IMR-90 (cell line): ENCODE measurements around the gene PXT1. TPM values are rescaled to one million over a fixed set of nuclear protein-coding genes. Genes with fewer than 3 reads are reported as not detected.

Source experiments
- ATAC-seq: fragments of 200-7000 bp; cut with Tn5 transposase; 2 replicates; pipeline ENCODE4 v1.9.1; 2020; ENCODE audit warnings: low read depth, mild to moderate bottlenecking, moderate library complexity
- BruUV-seq: library from RNA; stranded (reverse); fragments of 400-500 nt; replicated peaks from 2 replicates; lab custom pipeline; 2021; lab: Mats Ljungman, UMichigan
- CTCF ChIA-PET: fragments of 300-600 bp; formaldehyde crosslinking; extraction: SDS; loops from one replicate; lab custom pipeline; 2021; ENCODE audit warnings: antibody characterized with exemption; lab: Yijun Ruan, JAX
- POLR2A ChIA-PET: fragments of 300-600 bp; sonication (Branson Sonifier 250); formaldehyde crosslinking; loops from one replicate; lab custom pipeline; 2022; ENCODE audit warnings: antibody characterized with exemption; ENCODE audit not compliant: unreplicated experiment; lab: Charles Lee
- DNase-seq: peaks from one replicate; pipeline ENCODE4 v3.0.0; 2013
- H2AFZ ChIP-seq: replicated peaks from 2 replicates; pipeline ENCODE3; 2013; ENCODE audit warnings: low read length, mild to moderate bottlenecking; ENCODE audit not compliant: poor library complexity
- H2AK5ac ChIP-seq: 2 replicates; pipeline ENCODE4 v1.6.1; 2013; ENCODE audit warnings: low read depth, low read length, inconsistent platforms
- H2AK9ac ChIP-seq: replicated peaks from 2 replicates; pipeline ENCODE3; 2013; ENCODE audit warnings: mild to moderate bottlenecking, low read depth, low read length, moderate library complexity; ENCODE audit not compliant: poor library complexity
- H2BK120ac ChIP-seq: 2 replicates; pipeline ENCODE4 v1.6.1; 2013; ENCODE audit warnings: low read depth, low read length, inconsistent platforms
- H2BK15ac ChIP-seq: 3 replicates; pipeline ENCODE4 v1.6.1; 2013; ENCODE audit warnings: low read depth, low read length, inconsistent platforms
- H2BK20ac ChIP-seq: 2 replicates; pipeline ENCODE4 v1.6.1; 2013; ENCODE audit warnings: low read depth, mild to moderate bottlenecking, inconsistent platforms, low read length, moderate library complexity
- H2BK5ac ChIP-seq: 2 replicates; pipeline ENCODE4 v1.6.1; 2013; ENCODE audit warnings: mild to moderate bottlenecking, low read depth, low read length, inconsistent platforms; ENCODE audit not compliant: poor library complexity, severe bottlenecking
- H3K14ac ChIP-seq: replicated peaks from 2 replicates; pipeline ENCODE4 v1.6.1; 2013; ENCODE audit warnings: low read depth, low read length, inconsistent platforms
- H3K18ac ChIP-seq: 2 replicates; pipeline ENCODE4 v1.6.1; 2013; ENCODE audit warnings: low read depth, low read length, control low read depth
- H3K23ac ChIP-seq: 2 replicates; pipeline ENCODE4 v1.6.1; 2013; ENCODE audit warnings: low read depth, low read length, inconsistent platforms
- H3K27ac ChIP-seq: 2 replicates; pipeline ENCODE4 v1.5.1; 2013; ENCODE audit warnings: mild to moderate bottlenecking, control low read depth, low read length; ENCODE audit not compliant: insufficient read depth
- H3K27me3 ChIP-seq: 2 replicates; pipeline ENCODE4 v1.6.1; 2013; ENCODE audit warnings: low read length; ENCODE audit not compliant: control insufficient read depth, insufficient read depth
- H3K36me3 ChIP-seq: 2 replicates; pipeline ENCODE4 v1.6.1; 2013; ENCODE audit warnings: low read length, mixed read lengths; ENCODE audit not compliant: control insufficient read depth, insufficient read depth
- H3K4ac ChIP-seq: 2 replicates; pipeline ENCODE4 v1.6.1; 2013; ENCODE audit warnings: low read depth, low read length, inconsistent platforms
- H3K4me1 ChIP-seq: 2 replicates; pipeline ENCODE4 v1.6.1; 2013; ENCODE audit warnings: low read length, mixed read lengths; ENCODE audit not compliant: control insufficient read depth, insufficient read depth
- H3K4me2 ChIP-seq: 2 replicates; pipeline ENCODE4 v1.6.1; 2013; ENCODE audit warnings: low read depth, mild to moderate bottlenecking, control low read depth, low read length, moderate library complexity
- H3K4me3 ChIP-seq: 2 replicates; pipeline ENCODE4 v1.5.1; 2013; ENCODE audit warnings: low read depth, mild to moderate bottlenecking, control low read depth, low read length, moderate library complexity; ENCODE audit not compliant: insufficient read depth
- H3K56ac ChIP-seq: 2 replicates; pipeline ENCODE4 v1.6.1; 2013; ENCODE audit warnings: low read length, inconsistent platforms; ENCODE audit not compliant: insufficient read depth; ENCODE audit errors: extremely low read depth
- H3K79me1 ChIP-seq, 2 experiments: 2 replicates each; pipeline ENCODE4 v1.6.1; 2013; ENCODE audit warnings: low read length in 2 of 2, inconsistent platforms in 1 of 2, low read depth in 1 of 2
- H3K9ac ChIP-seq: 2 replicates; pipeline ENCODE4 v1.6.1; 2013; ENCODE audit warnings: low read depth, low read length, control low read depth
- H3K9me1 ChIP-seq: 2 replicates; pipeline ENCODE4 v1.6.1; 2013; ENCODE audit warnings: low read length, inconsistent platforms; ENCODE audit not compliant: insufficient read depth
- H3K9me3 ChIP-seq: 2 replicates; pipeline ENCODE4 v1.6.1; 2013; ENCODE audit warnings: low read length; ENCODE audit not compliant: control insufficient read depth, insufficient read depth
- H4K20me1 ChIP-seq: 2 replicates; pipeline ENCODE4 v1.6.1; 2013; ENCODE audit warnings: low read length, inconsistent platforms; ENCODE audit not compliant: insufficient read depth
- H4K5ac ChIP-seq: 2 replicates; pipeline ENCODE4 v1.6.1; 2013; ENCODE audit warnings: mild to moderate bottlenecking, low read depth, low read length, control low read depth
- H4K8ac ChIP-seq, 2 experiments: 2 replicates each; pipeline ENCODE4 v1.6.1; 2013; ENCODE audit warnings: low read depth in 2 of 2, low read length in 2 of 2, control low read depth in 1 of 2, inconsistent platforms in 1 of 2
- H4K91ac ChIP-seq: 2 replicates; pipeline ENCODE4 v1.6.1; 2013; ENCODE audit warnings: low read depth, low read length, inconsistent platforms; ENCODE audit not compliant: insufficient read depth
- BHLHE40 ChIP-seq: fragments of 150-350 bp; IDR thresholded peaks from 2 replicates; pipeline ENCODE4 v1.6.1; 2016; ENCODE audit warnings: mild to moderate bottlenecking, low read depth, low read length
- CEBPB ChIP-seq: IDR thresholded peaks from 2 replicates; pipeline ENCODE4 v1.6.1; 2012; ENCODE audit warnings: low read depth, low read length, improper control_type of control experiment
- CHD1 ChIP-seq: IDR thresholded peaks from 2 replicates; pipeline ENCODE4 v1.6.1; 2012; ENCODE audit warnings: low read depth, low read length, improper control_type of control experiment
- FOS ChIP-seq: fragments of 150-350 bp; IDR thresholded peaks from 2 replicates; pipeline ENCODE4 v1.6.1; 2016; ENCODE audit warnings: low read depth, low read length
- MAFK ChIP-seq: IDR thresholded peaks from 2 replicates; pipeline ENCODE4 v1.6.1; 2012; ENCODE audit warnings: low read depth, low read length, improper control_type of control experiment
- MAZ ChIP-seq: IDR thresholded peaks from 2 replicates; pipeline ENCODE4 v1.6.1; 2012; ENCODE audit warnings: low read depth, mild to moderate bottlenecking, low read length, improper control_type of control experiment, moderate library complexity, borderline replicate concordance
- NFE2L2 ChIP-seq: fragments of 150-350 bp; IDR thresholded peaks from 2 replicates; pipeline ENCODE4 v1.6.1; 2016; ENCODE audit warnings: low read depth, mild to moderate bottlenecking, low read length
- POLR2A ChIP-seq: IDR thresholded peaks from 2 replicates; pipeline ENCODE4 v1.6.1; 2012; ENCODE audit warnings: mild to moderate bottlenecking, low read depth, low read length
- RAD21 ChIP-seq: IDR thresholded peaks from 2 replicates; pipeline ENCODE4 v1.6.1; 2012; ENCODE audit warnings: low read length, improper control_type of control experiment
- USF2 ChIP-seq: fragments of 150-350 bp; IDR thresholded peaks from 2 replicates; pipeline ENCODE4 v1.6.1; 2017; ENCODE audit warnings: mild to moderate bottlenecking, antibody characterized with exemption, low read length, low read depth
- WGBS, 2 experiments: methylation state at CpG; one replicate each; pipeline versions ENCODE4 v1.1.5 to v1.1.7; 2013; ENCODE audit warnings: missing lambda C conversion rate in 2 of 2; ENCODE audit not compliant: insufficient read length in 1 of 2; ENCODE audit errors: extremely low coverage in 2 of 2; 5-methylcytosine and 5-hydroxymethylcytosine counted together
- dilution Hi-C: fragments of 300-500 bp; cut with HindIII; formaldehyde crosslinking; loops from one replicate; pipeline ENCODE4 v1.14.3; 2018; ENCODE audit warnings: low sequenced_read_pairs; ENCODE audit not compliant: unreplicated experiment
- in situ Hi-C: fragments of 300-500 bp; cut with MboI; formaldehyde crosslinking; loops from 3 replicates; pipeline ENCODE4 v1.14.3; 2019; ENCODE audit warnings: low sequenced_read_pairs, inconsistent platforms, mixed read lengths
- intact Hi-C: fragments of 100-400 bp; cut with micrococcal nuclease; formaldehyde crosslinking; loops from 2 replicates; pipeline ENCODE4 v1.10.0; 2022
- polyA plus RNA-seq, 3 experiments: library from polyadenylated mRNA; depleted of rRNA; stranded (reverse); fragments of >200 nt; gene quantifications; 2 replicates each; pipeline ENCODE4 v1.2.3, GENCODE V29; 2012; ENCODE audit warnings: low replicate concordance in 1 of 3
- total RNA-seq: library from RNA; depleted of rRNA; stranded (reverse); fragments of >200 nt; gene quantifications from 2 replicates; pipeline ENCODE4 v1.2.3, GENCODE V29; 2012
- TF ChIP-seq, protein P1 (sequence below): conservative IDR thresholded peaks from 2 replicates; pipeline ENCODE4 v1.5.1; 2012; ENCODE audit warnings: mild to moderate bottlenecking, low read depth, low read length, improper control_type of control experiment

PXT1 gene
- total and polyA plus RNA-seq, 2 of the 4 experiments (the other 2 are of a cell fraction): not detected

- no TSS peak for BruUV-seq
- Histone ChIP-seq H3K56ac (no peak overlapping the region), H3K9me1 (no peaks in the 10 kb centered on the region), H3K36me3 (no peaks in the 10 kb centered on the region), H3K4me3 (no peak overlapping the region), H3K4ac (no peak overlapping the region), H3K14ac (no peak overlapping the region), H3K4me2 (no peak overlapping the region), H2BK5ac (no peak overlapping the region), H3K27me3 (peaks cover 35% of the 10 kb centered on the region), H4K8ac (no peak overlapping the region), H2BK120ac (no peak overlapping the region), H3K23ac (no peak overlapping the region), H3K79me1 (no peaks in the 10 kb centered on the region), H3K9ac (no peak overlapping the region), H2AFZ (no peak overlapping the region), H4K20me1 (no peaks in the 10 kb centered on the region), H2AK5ac (no peak overlapping the region), H2AK9ac (no peak overlapping the region), H4K91ac (no peak overlapping the region), H3K9me3 (no peaks in the 10 kb centered on the region), H3K18ac (no peak overlapping the region), H2BK20ac (no peak overlapping the region), H4K5ac (no peak overlapping the region), H3K4me1 (no peaks in the 10 kb centered on the region), H2BK15ac (no peak overlapping the region), H3K27ac (no peak overlapping the region)
- dilution Hi-C loops: no loop called here
- WGBS, 2 experiments: 79% methylated on average over 18 of the region's 20 CpGs; no CpG with 5 or more reads in 1 of the 2 experiments
- ATAC-seq (no peak), DNase-seq (no peak)
- CTCF ChIA-PET: no interaction called here
- TF ChIP-seq USF2 (no peak), FOS (no peak), BHLHE40 (no peak), NFE2L2 (no peak), CEBPB (no peak), MAZ (no peak), MAFK (no peak), POLR2A (no peak), RAD21 (no peak), CHD1 (no peak)
- TF ChIP-seq, protein P1, sequence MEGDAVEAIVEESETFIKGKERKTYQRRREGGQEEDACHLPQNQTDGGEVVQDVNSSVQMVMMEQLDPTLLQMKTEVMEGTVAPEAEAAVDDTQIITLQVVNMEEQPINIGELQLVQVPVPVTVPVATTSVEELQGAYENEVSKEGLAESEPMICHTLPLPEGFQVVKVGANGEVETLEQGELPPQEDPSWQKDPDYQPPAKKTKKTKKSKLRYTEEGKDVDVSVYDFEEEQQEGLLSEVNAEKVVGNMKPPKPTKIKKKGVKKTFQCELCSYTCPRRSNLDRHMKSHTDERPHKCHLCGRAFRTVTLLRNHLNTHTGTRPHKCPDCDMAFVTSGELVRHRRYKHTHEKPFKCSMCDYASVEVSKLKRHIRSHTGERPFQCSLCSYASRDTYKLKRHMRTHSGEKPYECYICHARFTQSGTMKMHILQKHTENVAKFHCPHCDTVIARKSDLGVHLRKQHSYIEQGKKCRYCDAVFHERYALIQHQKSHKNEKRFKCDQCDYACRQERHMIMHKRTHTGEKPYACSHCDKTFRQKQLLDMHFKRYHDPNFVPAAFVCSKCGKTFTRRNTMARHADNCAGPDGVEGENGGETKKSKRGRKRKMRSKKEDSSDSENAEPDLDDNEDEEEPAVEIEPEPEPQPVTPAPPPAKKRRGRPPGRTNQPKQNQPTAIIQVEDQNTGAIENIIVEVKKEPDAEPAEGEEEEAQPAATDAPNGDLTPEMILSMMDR: no peak
- POLR2A ChIA-PET: no interaction called here
- intact Hi-C loops: no loop called here
- in situ Hi-C loops: no loop called here
Measured at GRCh38 chr6:36375644-36376155, 67.0 kb downstream of the PXT1 start.
